H1 (cell line): ENCODE data around the gene ITGB2. TPM values are rescaled to one million over a fixed set of nuclear protein-coding genes. Genes with fewer than 3 reads are reported as not detected.

ENCODE experiments used
- NANOG ChIP-seq: IDR thresholded peaks from 2 replicates; pipeline ENCODE4 v1.6.1; 2011; ENCODE audit warnings: low read length, low read depth, mild to moderate bottlenecking, inconsistent platforms; ENCODE audit not compliant: insufficient read depth, poor library complexity, severe bottlenecking
- SIRT6 ChIP-seq: IDR thresholded peaks from one replicate; pipeline ENCODE4 v1.7.1; 2012; ENCODE audit warnings: low read length, inconsistent platforms
- SIX5 ChIP-seq: IDR thresholded peaks from 2 replicates; pipeline ENCODE4 v1.6.1; 2011; ENCODE audit warnings: mild to moderate bottlenecking, low read depth, low read length
- SP1 ChIP-seq: IDR thresholded peaks from 2 replicates; pipeline ENCODE4 v1.6.1; 2011; ENCODE audit warnings: low read depth, low read length
- SP2 ChIP-seq: IDR thresholded peaks from 2 replicates; pipeline ENCODE4 v1.6.1; 2012; ENCODE audit warnings: mild to moderate bottlenecking, low read length, inconsistent platforms
- ZNF274 ChIP-seq: IDR thresholded peaks from 2 replicates; pipeline ENCODE4 v1.7.0; 2012; ENCODE audit warnings: low read length, borderline replicate concordance; ENCODE audit errors: extremely low read depth
- polyA plus RNA-seq, 7 experiments: library from polyadenylated mRNA; depleted of rRNA in 3 of 7; stranded (reverse) in 5 of 7; unstranded in 2 of 7; fragments of >200 nt in 5 of 7; fragments of 200-250 nt in 2 of 7; gene quantifications; 1 replicate in 5 of 7; 2 replicates in 1 of 7; 4 replicates in 1 of 7; pipeline versions ENCODE4 v1.2.1 to v1.2.3, GENCODE V29; 2011 to 2013; ENCODE audit warnings: missing spikeins in 2 of 7, mixed read lengths in 2 of 7
- total RNA-seq: library from RNA; stranded (reverse); fragmentation: NEBNext Ultra II Directional; extraction: Animal tissue kit (Norgen Biotek cat#: 25700); gene quantifications from 2 replicates; pipeline ENCODE4 v1.2.1, GENCODE V29; 2021

Gene ITGB2
- total and polyA plus RNA-seq, 2 of the 8 experiments (the other 6 are each of a cell fraction or from before 2014, with no cell fraction given): 0.24 to 0.63 TPM

DNA sequence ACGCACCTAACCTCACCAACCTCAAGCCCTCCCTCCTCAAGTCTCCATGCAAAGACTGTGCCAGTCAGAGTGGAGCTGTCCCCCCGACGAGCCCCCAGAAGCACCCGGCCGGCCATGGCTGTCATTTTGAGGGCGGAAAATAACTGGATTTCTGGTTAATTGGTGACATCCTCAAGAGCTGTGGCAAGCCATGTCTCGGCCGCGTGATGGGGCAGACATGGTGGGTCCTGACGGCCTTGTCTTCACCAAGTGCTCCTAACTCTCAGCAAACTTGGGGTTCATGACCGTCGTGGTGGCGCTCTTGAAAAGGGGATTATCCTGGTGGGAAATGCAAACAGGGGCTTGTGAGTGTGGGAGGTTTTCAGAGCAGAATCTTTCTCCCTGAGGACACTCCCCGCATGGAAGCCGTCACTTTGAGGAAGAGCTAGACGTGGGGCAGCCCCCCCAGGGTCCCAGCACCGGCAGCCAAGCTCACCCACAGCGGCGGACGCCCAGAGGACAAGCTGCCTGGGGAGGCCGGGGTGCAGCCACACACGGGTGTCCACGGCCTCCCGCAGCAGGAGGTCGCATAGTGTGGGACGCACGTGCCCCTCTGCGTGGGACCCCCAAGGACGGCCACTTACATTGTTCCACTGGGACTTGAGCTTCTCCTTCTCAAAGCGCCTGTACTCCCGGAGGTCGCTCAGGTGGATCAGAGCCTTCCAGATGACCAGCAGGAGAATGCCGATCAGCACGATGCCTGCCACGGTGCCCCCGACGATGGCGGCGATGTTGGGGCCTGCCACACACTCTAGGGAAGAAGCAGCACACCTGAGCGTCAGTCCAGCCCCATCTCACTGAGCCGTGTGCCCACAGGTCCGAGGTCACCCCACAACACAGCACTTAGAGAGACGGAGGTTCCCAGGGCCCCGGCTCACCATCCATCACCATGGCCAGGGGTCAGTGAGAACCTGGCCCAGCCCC is 34.3 kb downstream of the ITGB2 start (continued):
- TF ChIP-seq SP1: no peak
- no peak for TF ChIP-seq ZNF274
- TF ChIP-seq SIX5: no peak
- no peak for TF ChIP-seq NANOG
- TF ChIP-seq SP2: no peak
- no peak for TF ChIP-seq SIRT6
